ENCODE data around the gene GBP3.
"Not testable (repeated sequence)": the region's sequence is repeated elsewhere in the genome, so short reads cannot be mapped to it uniquely, and the experiment has no call there.

GBP3 gene

GRCh38 chr1:89037186-89037585 is 14.5 kb upstream of the GBP3 start:
- H2AFZ ChIP-seq (ENCODE audit: low read depth, low read length), result no peak overlapping the region
- peak overlapping the region; percentile 72 for H3K27ac ChIP-seq (ENCODE audit: low read length)
- no peaks in the 10 kb centered on the region for H3K79me2 ChIP-seq (ENCODE audit: low read length)
- no peak for TF ChIP-seq EZH2phosphoT487 (IDR thresholded peaks at IDR 0.05; ENCODE audit: low read depth)
- TF ChIP-seq, protein P1, sequence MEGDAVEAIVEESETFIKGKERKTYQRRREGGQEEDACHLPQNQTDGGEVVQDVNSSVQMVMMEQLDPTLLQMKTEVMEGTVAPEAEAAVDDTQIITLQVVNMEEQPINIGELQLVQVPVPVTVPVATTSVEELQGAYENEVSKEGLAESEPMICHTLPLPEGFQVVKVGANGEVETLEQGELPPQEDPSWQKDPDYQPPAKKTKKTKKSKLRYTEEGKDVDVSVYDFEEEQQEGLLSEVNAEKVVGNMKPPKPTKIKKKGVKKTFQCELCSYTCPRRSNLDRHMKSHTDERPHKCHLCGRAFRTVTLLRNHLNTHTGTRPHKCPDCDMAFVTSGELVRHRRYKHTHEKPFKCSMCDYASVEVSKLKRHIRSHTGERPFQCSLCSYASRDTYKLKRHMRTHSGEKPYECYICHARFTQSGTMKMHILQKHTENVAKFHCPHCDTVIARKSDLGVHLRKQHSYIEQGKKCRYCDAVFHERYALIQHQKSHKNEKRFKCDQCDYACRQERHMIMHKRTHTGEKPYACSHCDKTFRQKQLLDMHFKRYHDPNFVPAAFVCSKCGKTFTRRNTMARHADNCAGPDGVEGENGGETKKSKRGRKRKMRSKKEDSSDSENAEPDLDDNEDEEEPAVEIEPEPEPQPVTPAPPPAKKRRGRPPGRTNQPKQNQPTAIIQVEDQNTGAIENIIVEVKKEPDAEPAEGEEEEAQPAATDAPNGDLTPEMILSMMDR (IDR thresholded peaks at IDR 0.05; ENCODE audit: low read depth, low read length), result no peak
- no peaks in the 10 kb centered on the region for H4K20me1 ChIP-seq (ENCODE audit: insufficient read depth, low read length)
- H3K9ac ChIP-seq (ENCODE audit: low read length), result no peak overlapping the region
- H3K4me2 ChIP-seq (ENCODE audit: low read length), result peak overlapping the region; percentile 41
- peaks cover 47% of the 10 kb centered on the region for H3K4me1 ChIP-seq (ENCODE audit: low read length)
- H3K4me3 ChIP-seq (ENCODE audit: low read length), result no peak overlapping the region
- H3K36me3 ChIP-seq (replicated peaks; ENCODE audit: low read depth, low read length), result peaks cover 7% of the 10 kb centered on the region
- peaks cover 5% of the 10 kb centered on the region; the same call in 1 of the 2 replicates for H3K9me3 ChIP-seq (ENCODE audit: insufficient read depth, low read length)
- H3K27me3 ChIP-seq (ENCODE audit: low read depth, low read length), result no peaks in the 10 kb centered on the region

- no peak overlapping the region for H3K4me3 ChIP-seq (ENCODE audit: low read length)
- no peak overlapping the region for H2AFZ ChIP-seq (ENCODE audit: low read depth, low read length)
- peaks cover 32% of the 10 kb centered on the region for H3K4me1 ChIP-seq (ENCODE audit: low read length)
- H3K9me3 ChIP-seq (ENCODE audit: insufficient read depth, low read length), result no peaks in the 10 kb centered on the region
- no peaks in the 10 kb centered on the region for H3K36me3 ChIP-seq (replicated peaks; ENCODE audit: low read depth, low read length)
- H3K27ac ChIP-seq (ENCODE audit: low read length), result no peak overlapping the region
- no peak overlapping the region for H3K9ac ChIP-seq (ENCODE audit: low read length)
- no peaks in the 10 kb centered on the region for H3K79me2 ChIP-seq (ENCODE audit: low read length)
- TF ChIP-seq EZH2phosphoT487 (IDR thresholded peaks at IDR 0.05; ENCODE audit: low read depth), result no peak
- TF ChIP-seq, protein P1 (IDR thresholded peaks at IDR 0.05; ENCODE audit: low read depth, low read length), result no peak
- H3K27me3 ChIP-seq (ENCODE audit: low read depth, low read length), result no peaks in the 10 kb centered on the region
- H4K20me1 ChIP-seq (ENCODE audit: insufficient read depth, low read length), result no peaks in the 10 kb centered on the region
- H3K4me2 ChIP-seq (ENCODE audit: low read length), result no peak overlapping the region
These were observed 12.4 kb upstream of the GBP3 start for GRCh38 chr1:89035080-89035479.

- H3K4me1 ChIP-seq (ENCODE audit: low read length), result peaks cover 25% of the 10 kb centered on the region
- H3K4me3 ChIP-seq (ENCODE audit: low read length); H3K4me2 ChIP-seq (ENCODE audit: low read length); H3K36me3 ChIP-seq (replicated peaks; ENCODE audit: low read depth, low read length); H2AFZ ChIP-seq (ENCODE audit: low read depth, low read length); H3K9ac ChIP-seq (ENCODE audit: low read length); H3K27ac ChIP-seq (ENCODE audit: low read length); H3K79me2 ChIP-seq (ENCODE audit: low read length); H3K27me3 ChIP-seq (ENCODE audit: low read depth, low read length); H3K9me3 ChIP-seq (ENCODE audit: insufficient read depth, low read length); H4K20me1 ChIP-seq (ENCODE audit: insufficient read depth, low read length): not testable (repeated sequence)
These were observed 11.3 kb upstream of the GBP3 start for GRCh38 chr1:89034004-89034403.

- not testable (repeated sequence) for H3K79me2 ChIP-seq (ENCODE audit: low read length); H3K27me3 ChIP-seq (ENCODE audit: low read depth, low read length); H3K27ac ChIP-seq (ENCODE audit: low read length); H2AFZ ChIP-seq (ENCODE audit: low read depth, low read length); H3K4me2 ChIP-seq (ENCODE audit: low read length); H3K36me3 ChIP-seq (replicated peaks; ENCODE audit: low read depth, low read length); H3K4me1 ChIP-seq (ENCODE audit: low read length); H3K4me3 ChIP-seq (ENCODE audit: low read length); H3K9ac ChIP-seq (ENCODE audit: low read length); H3K9me3 ChIP-seq (ENCODE audit: insufficient read depth, low read length); H4K20me1 ChIP-seq (ENCODE audit: insufficient read depth, low read length)
These were observed 6.4 kb upstream of the GBP3 start for GRCh38 chr1:89029051-89029450.

- Histone ChIP-seq H4K20me1 (ENCODE audit: insufficient read depth, low read length) (no peaks in the 10 kb centered on the region), H2AFZ (ENCODE audit: low read depth, low read length) (no peak overlapping the region), H3K27ac (ENCODE audit: low read length) (no peak overlapping the region), H3K4me2 (ENCODE audit: low read length) (no peak overlapping the region), H3K4me3 (ENCODE audit: low read length) (no peak overlapping the region), H3K4me1 (ENCODE audit: low read length) (peaks cover 14% of the 10 kb centered on the region), H3K9ac (ENCODE audit: low read length) (no peak overlapping the region), H3K27me3 (ENCODE audit: low read depth, low read length) (no peaks in the 10 kb centered on the region), H3K79me2 (ENCODE audit: low read length) (no peaks in the 10 kb centered on the region), H3K36me3 (replicated peaks; ENCODE audit: low read depth, low read length) (peaks cover 4% of the 10 kb centered on the region), H3K9me3 (ENCODE audit: insufficient read depth, low read length) (no peaks in the 10 kb centered on the region)
- TF ChIP-seq, protein P1 (IDR thresholded peaks at IDR 0.05; ENCODE audit: low read depth, low read length), result no peak
- no peak for TF ChIP-seq EZH2phosphoT487 (IDR thresholded peaks at IDR 0.05; ENCODE audit: low read depth)
These were observed 3.3 kb upstream of the GBP3 start for GRCh38 chr1:89025928-89026327.

All from OCI-LY3 (cell line).